ENCODE data around the gene VPS13C. TPM values are rescaled to one million over a fixed set of nuclear protein-coding genes. Genes with fewer than 3 reads are reported as not detected.

Gene VPS13C
- total RNA-seq, 1 experiment from 2014 or later = 47.3 TPM

GRCh38 chr15:61916104-61916503, 144.1 kb downstream of the VPS13C start:
- Histone ChIP-seq H3K4me1 (ENCODE audit: control insufficient read depth, insufficient read depth, low read length) (no peaks in the 10 kb centered on the region), H3K27me3 (ENCODE audit: control insufficient read depth, insufficient read depth, low read length) (no peaks in the 10 kb centered on the region), H3K27ac (ENCODE audit: low read length) (no peak overlapping the region), H3K4me3 (ENCODE audit: low read depth in 2 of 2, low read length in 2 of 2) (no peak overlapping the region), H3K36me3 (ENCODE audit: control insufficient read depth, insufficient read depth, low read length) (peaks cover 20% of the 10 kb centered on the region; the same call in 1 of the 2 replicates), H3K9me3 (ENCODE audit: control insufficient read depth, insufficient read depth, low read depth, low read length) (no peaks in the 10 kb centered on the region)
- TF ChIP-seq CTCF (IDR thresholded peaks at IDR 0.05) = no peak
- TF ChIP-seq TCF7L2 (IDR thresholded peaks at IDR 0.05; ENCODE audit: low read depth, low read length) = no peak
- no peak for TF ChIP-seq REST (IDR thresholded peaks at IDR 0.05; ENCODE audit: insufficient read depth in 1 of 2, low read depth in 2 of 2, low read length in 1 of 2)
- TF ChIP-seq POLR2AphosphoS5 (IDR thresholded peaks at IDR 0.05; ENCODE audit: low read depth, low read length) = no peak
- no peak for TF ChIP-seq SIN3A (IDR thresholded peaks at IDR 0.05; ENCODE audit: borderline replicate concordance, insufficient read depth, low read depth, low read length)
- no peak for DNase-seq (ENCODE audit: low read depth, low spot score)
- POLR2A ChIA-PET = no interaction called here
- intact Hi-C loops (cut with micrococcal nuclease; ENCODE audit: unreplicated experiment) = no loop called here
- CTCF ChIA-PET = no interaction called here
- no TSS peak for BruUV-seq (replicated peaks)
- ATAC-seq = no peak
- in situ Hi-C loops (cut with HindIII; ENCODE audit: low pct_unique_long_range_greater_than_20kb, low sequenced_read_pairs) = no loop called here

- no peaks in the 10 kb centered on the region for H3K9me3 ChIP-seq (ENCODE audit: control insufficient read depth, insufficient read depth, low read depth, low read length)
- no peaks in the 10 kb centered on the region for H3K4me1 ChIP-seq (ENCODE audit: control insufficient read depth, insufficient read depth, low read length)
- ATAC-seq (no peak), DNase-seq (ENCODE audit: low read depth, low spot score) (no peak)
- H3K27me3 ChIP-seq (ENCODE audit: control insufficient read depth, insufficient read depth, low read length) = no peaks in the 10 kb centered on the region
- H3K36me3 ChIP-seq (ENCODE audit: control insufficient read depth, insufficient read depth, low read length) = peaks cover 21% of the 10 kb centered on the region; the same call in 1 of the 2 replicates
- no peak overlapping the region for H3K27ac ChIP-seq (ENCODE audit: low read length)
- TF ChIP-seq CTCF (IDR thresholded peaks at IDR 0.05) (no peak), SIN3A (IDR thresholded peaks at IDR 0.05; ENCODE audit: borderline replicate concordance, insufficient read depth, low read depth, low read length) (no peak), POLR2AphosphoS5 (IDR thresholded peaks at IDR 0.05; ENCODE audit: low read depth, low read length) (no peak)
- ChIA-PET CTCF (no interaction called here), POLR2A (no interaction called here)
- no TSS peak for BruUV-seq (replicated peaks)
- in situ Hi-C loops (cut with HindIII; ENCODE audit: low pct_unique_long_range_greater_than_20kb, low sequenced_read_pairs) (no loop called here), intact Hi-C loops (cut with micrococcal nuclease; ENCODE audit: unreplicated experiment) (no loop called here)
- H3K4me3 ChIP-seq (ENCODE audit: low read depth in 2 of 2, low read length in 2 of 2) = no peak overlapping the region
These were observed 144.6 kb downstream of the VPS13C start for GRCh38 chr15:61915640-61916039.
